SKM-1 treated with dmso at 0.1 percent for 144 hours (cell line): ENCODE measurements around the gene SND1.

Experiments used
- DNase-seq: peaks from one replicate; lab custom pipeline; 2025; ENCODE audit not compliant: unreplicated experiment; lab: John Stamatoyannopoulos, UW

SND1 gene

GRCh38 chr7:128031901-128032604, 380.1 kb downstream of the SND1 start:
- DNase-seq = no peak

GRCh38 chr7:128032605-128033235, 380.7 kb downstream of the SND1 start:
- DNase-seq = no peak

DNA sequence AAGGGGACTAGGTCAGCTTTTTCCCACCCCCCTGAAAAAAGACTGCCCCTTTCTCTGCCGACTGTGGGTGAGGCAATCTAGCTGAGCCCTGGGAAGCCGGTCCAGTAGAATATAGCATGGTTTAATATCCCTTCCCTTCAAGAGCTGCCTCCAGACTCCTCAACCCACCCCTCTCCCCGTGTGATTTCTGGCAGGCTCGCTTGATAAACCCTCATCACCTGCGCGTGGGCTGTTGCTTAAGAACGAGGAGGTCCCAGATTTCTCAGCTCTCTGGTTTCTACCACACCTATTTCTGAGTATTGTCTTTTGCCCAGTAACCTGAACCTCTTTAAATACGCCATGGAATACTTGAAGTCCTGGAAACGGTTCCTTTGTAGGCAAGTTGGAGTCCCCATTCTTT, 381.3 kb downstream of the SND1 start:
- no peak for DNase-seq

- DNase-seq = no peak
Observed at GRCh38 chr7:128034825-128035224, 382.8 kb downstream of the SND1 start.

GRCh38 chr7:128035712-128036111, 383.7 kb downstream of the SND1 start:
- no peak for DNase-seq

DNA sequence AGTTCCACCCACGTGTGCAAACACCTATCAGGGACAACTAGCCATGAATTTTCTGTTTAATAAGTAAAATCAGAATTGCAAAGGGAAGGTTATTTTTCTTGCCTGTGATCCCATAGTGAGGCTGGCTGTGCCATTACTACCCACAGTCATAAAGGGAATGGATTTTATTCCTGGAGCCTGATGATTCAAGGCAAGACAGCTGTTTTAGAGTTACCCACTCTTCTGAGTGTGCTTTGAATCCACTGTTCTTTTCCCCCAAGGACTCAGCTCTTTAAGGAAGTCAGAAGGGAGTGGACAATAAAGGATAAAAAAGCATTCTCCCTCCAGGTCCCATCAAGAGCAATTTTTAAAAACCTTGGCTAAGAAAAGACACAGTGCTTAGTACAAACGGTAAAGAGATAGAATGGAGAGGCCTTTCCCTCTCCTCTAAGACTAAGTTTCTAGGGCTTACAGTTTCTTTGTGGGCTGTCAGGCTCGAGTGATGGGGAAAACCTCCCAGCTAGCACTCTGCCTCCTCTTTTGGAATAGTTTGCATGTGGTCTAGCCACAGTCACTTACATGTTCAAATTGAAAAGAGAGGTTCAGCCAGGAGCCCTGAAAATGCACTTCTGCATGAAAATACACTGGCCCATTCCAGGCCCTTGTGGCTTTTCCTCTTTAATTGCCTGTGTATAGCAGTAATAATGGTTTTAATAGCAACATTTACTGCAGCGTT, 384.4 kb downstream of the SND1 start:
- no peak for DNase-seq

- DNase-seq = no peak
Observed at GRCh38 chr7:128037081-128037480, 385.1 kb downstream of the SND1 start.

GRCh38 chr7:128037880-128038619, 386.1 kb downstream of the SND1 start:
- no peak for DNase-seq

GRCh38 chr7:128039544-128039953, 387.6 kb downstream of the SND1 start:
- no peak for DNase-seq

DNA sequence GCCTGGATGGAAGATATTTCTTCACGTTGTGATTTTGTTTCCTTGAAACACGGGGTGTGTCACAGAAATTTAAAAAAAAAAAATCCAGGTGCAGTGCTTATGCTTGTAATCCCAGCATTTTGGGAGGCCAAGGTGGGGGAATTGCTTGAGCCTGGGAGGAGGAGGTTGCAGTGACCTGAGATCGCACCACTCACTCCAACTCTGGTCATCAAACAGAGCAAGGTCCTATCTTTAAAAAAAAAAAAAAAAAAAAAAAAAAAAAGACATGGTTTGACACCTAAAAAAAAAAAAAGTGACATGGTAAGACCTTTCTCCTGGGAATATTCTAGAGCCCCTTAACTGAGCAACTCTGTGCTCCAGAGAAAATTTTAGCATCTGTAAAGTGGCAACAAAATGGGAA, 388.2 kb downstream of the SND1 start:
- no peak for DNase-seq

DNA sequence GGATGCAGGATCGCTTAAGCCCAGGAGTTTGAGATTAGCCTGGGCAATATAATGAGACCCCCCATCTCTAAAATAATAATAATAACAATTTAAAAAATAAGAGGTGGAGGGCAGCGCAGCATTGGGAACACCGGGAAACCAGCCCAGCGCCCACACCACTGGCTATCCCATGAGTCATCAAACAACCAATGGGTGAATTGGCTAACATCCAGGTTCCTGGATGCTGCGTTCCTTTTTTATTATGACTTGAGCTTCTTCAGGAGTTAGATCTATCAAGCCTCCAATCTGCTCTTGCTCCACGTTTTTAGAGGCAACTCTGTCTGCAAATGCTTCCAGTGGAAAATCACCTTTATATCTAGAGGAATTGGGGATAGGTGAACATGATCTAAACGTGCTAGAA, 389.2 kb downstream of the SND1 start:
- no peak for DNase-seq

DNA sequence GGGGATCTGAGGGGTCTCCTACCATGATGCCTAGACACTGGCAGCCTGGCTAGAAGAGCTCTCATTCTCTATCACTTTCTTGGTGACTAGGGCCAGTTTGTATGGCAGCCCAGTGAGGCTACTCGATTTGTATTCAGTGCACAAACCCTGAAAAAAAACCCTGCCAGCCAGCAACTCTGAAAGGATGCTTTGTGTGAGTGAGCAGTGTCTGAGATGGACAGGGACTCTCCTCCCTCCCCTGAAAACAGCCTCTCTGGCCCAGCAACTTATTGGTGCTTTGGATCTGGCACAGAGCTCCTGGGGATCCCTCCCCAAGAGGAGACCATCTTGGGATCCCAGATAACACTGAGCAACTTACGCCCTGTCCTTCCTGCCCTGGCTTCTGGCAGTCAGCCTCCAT, 390.0 kb downstream of the SND1 start:
- no peak for DNase-seq

- DNase-seq = no peak
Observed at GRCh38 chr7:128044064-128044463, 392.1 kb downstream of the SND1 start.

- no peak for DNase-seq
Observed at GRCh38 chr7:128045158-128045557, 393.2 kb downstream of the SND1 start.

DNA sequence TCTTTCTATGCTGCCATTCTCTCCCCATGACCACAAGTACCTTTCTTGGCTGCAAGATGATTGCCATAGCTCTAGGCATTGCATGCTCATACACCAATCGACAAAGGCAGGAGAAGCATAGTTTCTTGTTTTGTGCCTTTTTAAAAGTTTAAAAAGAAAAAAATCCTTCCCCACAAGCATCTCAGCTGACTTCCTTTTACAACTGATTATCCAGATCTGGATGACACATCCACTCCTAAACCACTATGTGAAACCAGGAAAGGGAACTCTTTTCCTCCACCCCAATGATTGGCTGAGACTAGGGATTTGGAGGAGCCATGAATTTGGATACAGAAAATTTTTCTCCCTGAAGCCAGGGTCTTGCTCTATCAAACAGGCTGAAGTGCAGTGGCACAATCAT, 393.8 kb downstream of the SND1 start:
- no peak for DNase-seq

GRCh38 chr7:128052404-128052803, 400.4 kb downstream of the SND1 start:
- DNase-seq = no peak

- DNase-seq = peak; percentile 20
Observed at GRCh38 chr7:128053023-128053422, 401.0 kb downstream of the SND1 start.

- DNase-seq = no peak
Observed at GRCh38 chr7:128053991-128054390, 402.0 kb downstream of the SND1 start.

DNA sequence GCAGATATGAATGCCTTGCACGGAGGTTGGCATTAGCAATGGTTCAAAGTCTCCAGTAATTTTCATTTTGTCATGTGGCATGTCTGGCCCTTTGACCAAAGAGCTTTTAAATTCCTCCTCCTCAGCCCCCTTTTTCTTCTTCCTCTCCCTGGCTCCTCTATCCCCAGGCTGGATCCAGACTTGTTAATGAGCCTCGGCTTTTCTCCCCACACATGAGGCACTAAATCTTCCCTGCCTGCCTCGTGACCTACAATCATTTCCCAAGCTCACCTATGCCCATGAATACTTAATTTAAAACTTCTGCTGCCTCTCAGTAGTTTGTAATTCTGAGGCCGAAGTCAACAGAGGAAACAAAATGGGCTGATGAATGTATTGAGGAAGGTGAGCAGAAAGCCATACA, 402.5 kb downstream of the SND1 start:
- DNase-seq = no peak

DNA sequence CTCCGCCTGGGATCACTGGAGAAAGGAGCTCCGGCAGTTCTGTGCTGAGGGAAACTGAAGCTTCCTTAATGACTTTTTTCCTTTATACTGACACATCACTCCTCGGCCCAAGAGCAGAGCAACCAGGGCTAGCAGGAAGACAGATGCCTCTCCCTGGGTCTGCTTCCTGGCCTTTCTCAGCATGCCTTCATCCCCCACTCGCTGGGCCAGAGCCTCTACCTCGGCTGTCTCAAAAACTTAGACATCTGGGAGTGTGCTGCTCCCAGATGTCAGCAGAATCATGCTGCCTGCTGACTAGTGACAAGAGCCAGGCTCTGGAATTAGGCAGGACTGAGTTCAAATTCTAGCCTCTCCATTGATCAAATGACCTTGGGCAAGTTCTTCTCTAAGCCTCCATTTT, 403.6 kb downstream of the SND1 start:
- DNase-seq = no peak

DNA sequence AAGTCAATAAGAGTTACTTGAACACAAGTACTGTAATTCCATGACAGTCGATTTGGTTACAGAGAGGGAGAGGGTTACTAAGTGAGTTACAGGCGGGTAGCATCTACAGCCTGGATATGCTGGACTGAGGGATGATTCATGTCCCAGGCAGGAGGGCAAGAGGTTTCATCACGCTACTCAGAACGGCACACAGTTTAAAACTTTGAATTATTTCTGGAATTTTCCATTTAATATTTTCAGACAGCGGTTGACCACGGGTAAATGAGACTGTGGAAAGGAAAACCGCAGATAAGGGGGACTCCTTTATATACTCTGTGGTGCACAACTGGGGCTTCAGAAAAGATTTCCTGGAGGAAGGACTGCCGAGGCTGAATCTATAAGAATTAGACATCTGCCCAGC, 404.9 kb downstream of the SND1 start:
- no peak for DNase-seq

- DNase-seq = no peak
Observed at GRCh38 chr7:128057909-128058308, 405.9 kb downstream of the SND1 start.
